Brain microvascular endothelial cell (primary cell): Measurements from ENCODE around the gene SDF4.
A peak's percentile ranks its signal among the peaks of the same experiment; 100 is the strongest.

ENCODE experiments used
- DNase-seq: peaks from one replicate; pipeline ENCODE4 v3.0.0-alpha.2; 2020
- H3K27ac ChIP-seq: fragments of 250-450 bp; sonication (Bioruptor Pico); 2 replicates; pipeline ENCODE4 v1.5.1; 2020; ENCODE audit warnings: mild to moderate bottlenecking, moderate library complexity
- H3K27me3 ChIP-seq: fragments of 250-450 bp; sonication (Bioruptor Pico); replicated peaks from 2 replicates; pipeline ENCODE4 v1.5.1; 2020; ENCODE audit warnings: mild to moderate bottlenecking
- H3K36me3 ChIP-seq: fragments of 250-450 bp; sonication (Bioruptor Pico); replicated peaks from 2 replicates; pipeline ENCODE4 v1.5.1; 2020; ENCODE audit warnings: mild to moderate bottlenecking
- H3K4me3 ChIP-seq: 2 replicates; pipeline ENCODE4 v1.5.1; 2011; ENCODE audit warnings: low read depth, mild to moderate bottlenecking, control low read depth, low read length, moderate library complexity
- in situ Hi-C: cut with HindIII; loops from 2 replicates; pipeline ENCODE4 v1.10.0; 2017; ENCODE audit warnings: low sequenced_read_pairs, low pct_ligation_motif_present
- TF ChIP-seq, protein P1 (sequence below): IDR thresholded peaks from 2 replicates; pipeline ENCODE4 v1.5.1; 2011; ENCODE audit warnings: low read depth, mild to moderate bottlenecking, moderate library complexity, low read length, control low read depth, inconsistent platforms; ENCODE audit errors: missing control alignments

SDF4 gene

DNA sequence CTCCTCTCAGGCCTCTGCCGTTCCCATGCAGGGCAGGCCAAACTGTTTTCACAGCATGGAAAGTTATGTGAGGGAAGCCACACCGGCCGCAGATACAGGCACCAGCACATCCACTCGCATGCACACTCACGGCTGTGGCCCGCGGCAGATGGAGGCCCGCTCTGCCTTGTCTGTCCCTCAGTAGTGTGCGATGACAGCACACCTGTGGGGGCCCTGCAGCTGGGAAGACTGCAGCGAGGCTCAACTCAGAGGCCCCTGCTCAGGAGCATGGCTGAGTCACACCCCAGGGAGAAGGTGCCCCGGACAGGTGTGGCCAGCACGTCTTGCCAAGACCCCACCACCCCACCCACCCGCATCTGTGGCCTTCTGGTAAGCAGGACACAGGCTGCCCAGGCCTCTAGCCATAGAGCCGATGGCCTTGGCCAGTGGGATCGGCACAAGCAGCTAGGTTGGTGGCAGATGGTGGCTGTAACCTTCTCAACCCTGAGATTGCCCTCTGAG is 43.2 kb upstream of the SDF4 start:
- H3K27ac ChIP-seq = no peak overlapping the region
- no peaks in the 10 kb centered on the region for H3K27me3 ChIP-seq
- DNase-seq = no peak
- peaks cover 9% of the 10 kb centered on the region for H3K36me3 ChIP-seq
- H3K4me3 ChIP-seq = no peak overlapping the region
- in situ Hi-C loops = no loop called here
- TF ChIP-seq, protein P1, sequence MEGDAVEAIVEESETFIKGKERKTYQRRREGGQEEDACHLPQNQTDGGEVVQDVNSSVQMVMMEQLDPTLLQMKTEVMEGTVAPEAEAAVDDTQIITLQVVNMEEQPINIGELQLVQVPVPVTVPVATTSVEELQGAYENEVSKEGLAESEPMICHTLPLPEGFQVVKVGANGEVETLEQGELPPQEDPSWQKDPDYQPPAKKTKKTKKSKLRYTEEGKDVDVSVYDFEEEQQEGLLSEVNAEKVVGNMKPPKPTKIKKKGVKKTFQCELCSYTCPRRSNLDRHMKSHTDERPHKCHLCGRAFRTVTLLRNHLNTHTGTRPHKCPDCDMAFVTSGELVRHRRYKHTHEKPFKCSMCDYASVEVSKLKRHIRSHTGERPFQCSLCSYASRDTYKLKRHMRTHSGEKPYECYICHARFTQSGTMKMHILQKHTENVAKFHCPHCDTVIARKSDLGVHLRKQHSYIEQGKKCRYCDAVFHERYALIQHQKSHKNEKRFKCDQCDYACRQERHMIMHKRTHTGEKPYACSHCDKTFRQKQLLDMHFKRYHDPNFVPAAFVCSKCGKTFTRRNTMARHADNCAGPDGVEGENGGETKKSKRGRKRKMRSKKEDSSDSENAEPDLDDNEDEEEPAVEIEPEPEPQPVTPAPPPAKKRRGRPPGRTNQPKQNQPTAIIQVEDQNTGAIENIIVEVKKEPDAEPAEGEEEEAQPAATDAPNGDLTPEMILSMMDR = no peak

DNA sequence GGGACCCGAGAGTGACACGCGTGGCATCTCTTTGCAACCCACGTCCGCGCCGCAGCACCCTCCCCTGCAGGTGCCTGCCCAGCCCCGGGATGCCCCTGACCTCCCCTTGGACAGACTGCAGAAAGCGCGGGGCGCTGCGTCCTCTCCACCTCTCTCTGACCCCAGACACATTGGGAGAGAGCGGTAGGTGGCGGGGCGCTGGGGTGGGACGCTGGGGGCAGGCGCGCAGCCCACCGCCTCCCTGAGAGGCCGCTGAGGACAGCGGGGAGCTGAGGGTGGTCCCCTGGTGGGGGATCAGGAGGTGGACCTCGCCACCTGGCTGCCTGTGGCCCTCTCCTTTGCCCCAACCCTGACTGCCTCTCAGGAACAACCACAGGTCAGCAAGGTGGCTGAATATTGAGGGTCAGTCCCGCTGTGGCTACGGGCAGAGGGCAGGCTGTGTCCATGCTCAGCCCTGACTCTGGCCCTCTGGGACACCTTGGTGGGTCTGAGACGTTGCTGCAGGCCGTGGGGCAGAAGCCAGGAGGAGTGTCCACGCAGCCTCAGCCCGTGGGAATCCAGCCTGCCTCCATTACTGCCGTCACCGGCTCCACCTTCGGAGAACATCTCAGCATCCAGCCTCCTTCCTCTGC is 42.6 kb upstream of the SDF4 start:
- in situ Hi-C loops = no loop called here
- no peak for DNase-seq
- H3K36me3 ChIP-seq = peaks cover 9% of the 10 kb centered on the region
- no peaks in the 10 kb centered on the region for H3K27me3 ChIP-seq
- TF ChIP-seq, protein P1 = no peak
- H3K4me3 ChIP-seq = peak overlapping the region; percentile 66
- no peak overlapping the region for H3K27ac ChIP-seq

DNA sequence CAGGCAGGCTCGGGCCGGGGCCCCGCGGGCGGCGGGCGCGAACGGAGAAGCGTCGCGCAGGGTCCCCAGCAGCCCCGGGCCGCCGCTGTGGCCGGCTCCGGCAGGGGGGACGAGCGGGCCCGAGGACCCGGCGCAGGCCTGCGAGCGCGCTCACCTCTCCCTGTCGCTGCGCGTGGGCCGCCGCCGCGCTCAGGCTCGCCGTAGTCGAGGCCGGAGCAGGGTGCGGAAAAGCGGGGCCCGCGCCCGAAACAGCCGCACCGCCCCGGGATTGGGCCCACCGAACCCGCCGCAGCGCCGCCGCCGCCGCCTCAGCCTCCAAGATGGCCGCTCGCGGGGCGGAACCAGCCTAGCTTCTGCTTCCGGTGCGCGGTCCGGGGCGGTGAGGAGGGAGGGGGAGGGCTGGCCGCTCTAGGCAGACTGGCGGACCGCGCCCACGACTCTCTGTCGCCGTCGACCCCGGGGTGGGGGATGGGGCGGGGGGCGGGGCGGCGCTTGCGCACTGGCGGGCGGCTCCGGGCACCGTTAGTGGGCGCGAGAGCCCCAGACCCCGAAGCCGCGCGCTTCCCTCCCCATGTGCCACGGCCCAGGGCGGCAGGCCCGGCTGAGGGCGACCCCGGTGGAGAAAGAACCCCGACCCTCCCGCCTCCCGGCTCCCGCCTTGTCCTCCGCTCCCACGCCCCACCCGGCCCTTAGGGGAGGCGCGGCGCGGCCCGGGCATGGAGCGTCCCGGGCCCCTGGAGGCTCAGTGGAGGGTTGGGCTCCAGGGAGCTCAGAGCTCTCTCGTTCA is 41.9 kb upstream of the SDF4 start, which contains the start of gene UBE2J2:
UBE2J2 (minus strand) TSS at position 343 of the 787 bp plus-strand sequence. CDS start 5,862 bp downstream, outside the sequence.
- TF ChIP-seq, protein P1 = no peak
- H3K27ac ChIP-seq = peak within 1 kb of the TSS; percentile 88
- H3K4me3 ChIP-seq = peak within 1 kb of the TSS; percentile 80
- DNase-seq = peak; percentile 82
- H3K36me3 ChIP-seq = peaks cover 9% of the 10 kb centered on the region
- no peaks in the 10 kb centered on the region for H3K27me3 ChIP-seq
- in situ Hi-C loops = no loop called here

DNA sequence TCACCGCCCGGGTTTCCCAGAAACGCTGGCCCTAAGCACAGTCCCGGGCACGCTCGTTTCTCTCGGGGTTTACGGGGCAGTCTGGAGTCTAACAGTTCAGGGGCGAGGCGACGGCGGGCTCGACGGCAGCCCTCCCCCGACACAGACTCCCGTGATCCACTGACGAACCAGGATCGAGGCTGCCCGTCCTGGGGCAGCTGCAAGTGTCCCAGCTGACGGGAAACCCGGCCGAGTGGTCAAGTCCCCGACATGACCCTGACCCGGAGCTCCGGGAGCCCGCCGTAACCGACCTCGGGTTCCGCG is 41.4 kb upstream of the SDF4 start:
- in situ Hi-C loops = no loop called here
- Histone ChIP-seq H3K36me3 (peaks cover 11% of the 10 kb centered on the region), H3K27ac (peak overlapping the region; percentile 88), H3K4me3 (peak overlapping the region; percentile 80), H3K27me3 (no peaks in the 10 kb centered on the region)
- DNase-seq = no peak
- TF ChIP-seq, protein P1 = no peak

DNA sequence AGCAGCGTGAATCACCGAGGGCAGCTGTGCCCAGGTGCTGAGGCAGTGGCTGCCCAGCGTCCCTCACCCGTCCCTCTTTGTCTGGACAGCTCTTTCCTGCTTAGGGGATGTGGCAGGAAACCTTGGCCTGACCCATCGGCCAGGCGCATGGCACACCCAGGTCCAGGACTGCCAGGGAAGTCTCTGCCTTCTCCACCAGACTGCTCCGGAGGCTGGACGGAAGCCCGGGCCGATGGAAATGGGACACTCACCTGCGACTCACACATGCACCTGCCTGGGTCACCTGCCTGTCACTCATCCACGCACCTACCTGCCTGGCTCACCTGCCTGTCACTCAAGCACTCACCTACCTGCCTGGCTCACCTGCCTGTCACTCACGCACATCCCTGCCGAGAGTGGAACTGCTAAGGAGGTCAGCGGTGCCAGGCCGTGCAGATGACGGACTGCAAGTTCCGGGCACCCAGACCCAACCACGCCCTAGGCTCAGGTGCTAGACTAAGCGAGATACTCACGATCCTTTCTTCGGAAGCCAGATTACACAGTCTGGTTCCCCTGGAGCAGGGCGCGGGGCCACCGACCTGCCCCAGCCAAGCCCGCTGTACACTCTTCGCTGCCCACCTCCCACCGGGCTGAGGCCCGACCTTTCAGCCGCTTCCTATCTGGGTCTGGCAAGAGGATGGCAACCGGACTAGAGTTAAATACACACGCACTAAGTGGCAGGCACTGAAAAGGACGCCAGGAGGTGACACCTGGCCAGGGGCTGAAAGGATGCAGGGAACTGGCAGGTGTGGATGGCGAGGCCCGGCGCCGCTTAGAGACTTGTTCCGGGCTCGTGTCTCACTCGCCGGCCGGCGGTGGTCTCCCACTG is 40.8 kb upstream of the SDF4 start:
- TF ChIP-seq, protein P1 = no peak
- in situ Hi-C loops = no loop called here
- Histone ChIP-seq H3K27ac (peak overlapping the region; percentile 88), H3K27me3 (no peaks in the 10 kb centered on the region), H3K36me3 (peaks cover 17% of the 10 kb centered on the region), H3K4me3 (peak overlapping the region; percentile 80)
- DNase-seq = no peak
